ENCODE measurements around the gene TNS1.

The TNS1 gene

DNA sequence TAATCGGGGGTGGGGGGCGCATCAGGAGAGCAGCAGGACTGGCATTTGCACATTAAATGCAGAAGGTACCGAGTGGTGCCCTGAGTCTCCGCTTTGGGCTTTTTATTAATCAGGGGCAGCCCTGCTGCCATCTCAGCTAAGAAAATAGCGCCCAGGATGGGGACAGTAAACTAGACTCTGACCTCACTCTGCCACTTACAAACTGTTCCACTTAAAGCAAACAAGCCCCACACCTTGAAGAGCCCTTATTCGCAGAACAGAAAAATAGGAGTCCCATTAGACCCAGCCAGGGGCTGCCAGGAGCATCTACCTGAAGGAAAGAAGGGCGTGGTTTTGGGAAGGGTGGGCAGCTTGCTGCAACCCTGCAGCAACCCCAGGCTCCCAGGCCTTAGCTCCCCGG lies 165.3 kb downstream of the TNS1 start:
- H3K36me3 ChIP-seq (ENCODE audit: insufficient read depth, low read length): peaks cover 35% of the 10 kb centered on the region
- no peaks in the 10 kb centered on the region for H3K9me3 ChIP-seq (ENCODE audit: low read depth, low read length)
- H3K4me3 ChIP-seq: no peak overlapping the region
- no peak overlapping the region for H3K9ac ChIP-seq (ENCODE audit: insufficient read length)
- TF ChIP-seq POLR2AphosphoS5 (IDR thresholded peaks at IDR 0.05; ENCODE audit: borderline replicate concordance, low read depth, low read length) (no peak), EZH2 (IDR thresholded peaks at IDR 0.05) (no peak), FOXP2 (optimal IDR thresholded peaks at IDR 0.05; ENCODE audit: control extremely low read depth, extremely low read length, insufficient read depth) (no peak)
- no peak for DNase-seq (ENCODE audit: low read depth, low spot score)
- peak overlapping the region; percentile 21; the same call in 1 of the 2 replicates for H3K27ac ChIP-seq

- peak overlapping the region; percentile 21 for H3K27ac ChIP-seq
- DNase-seq (ENCODE audit: low read depth, low spot score): no peak
- no peak overlapping the region for H3K4me3 ChIP-seq
- H3K9ac ChIP-seq (ENCODE audit: insufficient read length): no peak overlapping the region
- TF ChIP-seq EZH2 (IDR thresholded peaks at IDR 0.05): no peak
- no peaks in the 10 kb centered on the region for H3K9me3 ChIP-seq (ENCODE audit: low read depth, low read length)
- peaks cover 36% of the 10 kb centered on the region for H3K36me3 ChIP-seq (ENCODE audit: insufficient read depth, low read length)
These were observed 165.8 kb downstream of the TNS1 start for GRCh38 chr2:217836901-217837491.

- no peaks in the 10 kb centered on the region for H3K9me3 ChIP-seq (ENCODE audit: low read depth, low read length)
- no peak overlapping the region for H3K9ac ChIP-seq (ENCODE audit: insufficient read length)
- DNase-seq (ENCODE audit: low read depth, low spot score): peak; percentile 16
- H3K27ac ChIP-seq: peak overlapping the region; percentile 21
- no peak overlapping the region for H3K4me3 ChIP-seq
- TF ChIP-seq FOXP2 (optimal IDR thresholded peaks at IDR 0.05; ENCODE audit: control extremely low read depth, extremely low read length, insufficient read depth) (no peak), POLR2AphosphoS5 (IDR thresholded peaks at IDR 0.05; ENCODE audit: borderline replicate concordance, low read depth, low read length) (no peak), EZH2 (IDR thresholded peaks at IDR 0.05) (no peak)
- peaks cover 40% of the 10 kb centered on the region for H3K36me3 ChIP-seq (ENCODE audit: insufficient read depth, low read length)
These were observed 166.6 kb downstream of the TNS1 start for GRCh38 chr2:217835931-217836891.

DNA sequence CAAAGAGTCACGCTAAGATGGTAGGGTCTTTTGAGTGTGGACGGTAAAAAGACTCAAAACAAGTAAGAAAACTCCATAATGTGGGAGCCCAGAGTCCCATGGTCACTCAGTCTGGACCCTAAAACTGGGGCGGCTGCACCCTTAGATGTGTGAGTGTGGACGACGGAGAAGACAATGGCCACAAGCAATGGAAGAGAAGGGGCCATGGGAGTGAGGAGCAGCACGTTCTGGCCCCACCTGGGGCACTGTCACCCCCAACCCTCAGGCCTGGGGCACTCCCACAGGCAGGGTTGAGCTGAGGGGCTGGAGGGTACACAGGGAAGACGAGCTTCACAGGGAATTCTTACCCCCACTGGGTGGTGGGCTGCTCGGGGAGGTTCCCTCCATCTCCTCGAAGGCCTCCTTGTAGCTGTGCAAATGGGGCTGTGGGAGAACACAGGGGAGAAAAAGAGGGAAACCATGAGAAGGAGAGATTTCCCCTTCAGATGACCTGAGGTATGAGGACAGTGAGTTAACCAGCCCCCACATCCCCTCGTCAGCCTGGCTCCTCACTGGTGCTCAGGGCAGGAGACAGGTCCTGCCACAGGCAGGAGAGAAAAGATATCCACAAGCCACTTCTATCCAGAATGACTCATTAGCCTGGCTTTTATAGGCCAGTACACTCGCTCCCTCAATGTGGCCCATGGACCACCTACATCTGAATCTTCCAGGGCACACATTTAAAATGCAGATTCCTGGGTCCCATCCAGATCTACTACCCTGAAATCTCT lies 167.9 kb downstream of the TNS1 start:
- Histone ChIP-seq H3K9me3 (ENCODE audit: low read depth, low read length) (no peaks in the 10 kb centered on the region), H3K27ac (no peak overlapping the region), H3K9ac (ENCODE audit: insufficient read length) (no peak overlapping the region), H3K36me3 (ENCODE audit: insufficient read depth, low read length) (peaks cover 51% of the 10 kb centered on the region), H3K4me3 (no peak overlapping the region)
- TF ChIP-seq FOXP2 (optimal IDR thresholded peaks at IDR 0.05; ENCODE audit: control extremely low read depth, extremely low read length, insufficient read depth): no peak
- no peak for TF ChIP-seq EZH2 (IDR thresholded peaks at IDR 0.05)
- TF ChIP-seq POLR2AphosphoS5 (IDR thresholded peaks at IDR 0.05; ENCODE audit: borderline replicate concordance, low read depth, low read length): no peak
- DNase-seq (ENCODE audit: low read depth, low spot score): no peak

DNA sequence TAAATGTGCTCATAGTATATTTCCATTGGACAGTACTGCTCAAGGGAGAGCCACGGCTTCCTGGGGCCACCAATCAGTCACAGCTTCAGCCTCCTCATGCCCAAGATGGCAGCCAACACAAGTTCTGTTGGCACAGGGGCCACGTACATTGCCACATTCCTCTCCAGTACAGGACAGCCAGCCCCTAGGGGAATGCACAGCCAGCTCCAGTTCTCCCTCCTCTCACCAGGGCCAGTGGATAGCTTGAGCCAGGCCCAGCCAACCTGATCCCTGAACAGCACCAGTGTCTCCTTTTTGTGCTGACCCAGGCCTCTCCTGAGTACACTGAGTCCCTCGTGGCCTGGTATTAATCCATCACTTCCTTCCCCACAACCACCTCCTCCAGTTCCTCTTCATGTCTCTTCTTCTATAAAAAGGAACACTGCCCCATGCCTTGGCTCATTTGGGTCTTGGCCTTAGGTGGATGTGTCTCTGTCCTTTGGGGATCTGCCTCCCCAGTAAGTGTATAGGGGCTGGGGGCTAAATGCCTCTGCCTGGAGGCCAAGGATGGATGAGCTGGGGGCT lies 168.7 kb downstream of the TNS1 start:
- no peak overlapping the region for H3K9ac ChIP-seq (ENCODE audit: insufficient read length)
- no peak for DNase-seq (ENCODE audit: low read depth, low spot score)
- H3K36me3 ChIP-seq (ENCODE audit: insufficient read depth, low read length): peaks cover 58% of the 10 kb centered on the region

DNA sequence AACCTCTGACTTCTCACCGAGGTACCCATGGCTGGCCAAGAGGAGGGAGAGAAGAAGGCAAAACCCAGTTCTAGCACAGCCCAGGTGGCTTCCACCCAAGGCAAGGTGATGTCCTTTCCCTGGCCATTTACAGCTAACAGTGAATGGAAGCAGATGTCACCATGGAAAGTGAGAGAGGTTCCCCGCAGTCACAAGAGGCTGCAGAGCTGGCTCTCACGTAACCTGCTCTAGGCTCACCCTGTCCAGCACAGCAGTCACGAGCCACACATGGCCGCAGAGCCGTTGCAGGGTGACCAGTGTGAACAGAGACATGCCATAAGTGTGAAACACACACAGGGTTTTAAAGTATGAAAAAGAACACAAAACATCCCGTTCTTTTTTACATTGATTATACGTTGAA lies 169.4 kb downstream of the TNS1 start:
- TF ChIP-seq EZH2 (IDR thresholded peaks at IDR 0.05): no peak
- no peak for TF ChIP-seq POLR2AphosphoS5 (IDR thresholded peaks at IDR 0.05; ENCODE audit: borderline replicate concordance, low read depth, low read length)
- TF ChIP-seq FOXP2 (optimal IDR thresholded peaks at IDR 0.05; ENCODE audit: control extremely low read depth, extremely low read length, insufficient read depth): no peak
- Histone ChIP-seq H3K36me3 (ENCODE audit: insufficient read depth, low read length) (peaks cover 58% of the 10 kb centered on the region), H3K27ac (no peak overlapping the region), H3K9me3 (ENCODE audit: low read depth, low read length) (no peaks in the 10 kb centered on the region), H3K9ac (ENCODE audit: insufficient read length) (no peak overlapping the region), H3K4me3 (no peak overlapping the region)
- no peak for DNase-seq (ENCODE audit: low read depth, low spot score)

More for the DNA sequence above, 168.7 kb downstream of the TNS1 start:
- H3K4me3 ChIP-seq: no peak overlapping the region
- no peaks in the 10 kb centered on the region for H3K9me3 ChIP-seq (ENCODE audit: low read depth, low read length)
- TF ChIP-seq POLR2AphosphoS5 (IDR thresholded peaks at IDR 0.05; ENCODE audit: borderline replicate concordance, low read depth, low read length) (no peak), EZH2 (IDR thresholded peaks at IDR 0.05) (no peak), FOXP2 (optimal IDR thresholded peaks at IDR 0.05; ENCODE audit: control extremely low read depth, extremely low read length, insufficient read depth) (no peak)
- no peak overlapping the region for H3K27ac ChIP-seq

DNA sequence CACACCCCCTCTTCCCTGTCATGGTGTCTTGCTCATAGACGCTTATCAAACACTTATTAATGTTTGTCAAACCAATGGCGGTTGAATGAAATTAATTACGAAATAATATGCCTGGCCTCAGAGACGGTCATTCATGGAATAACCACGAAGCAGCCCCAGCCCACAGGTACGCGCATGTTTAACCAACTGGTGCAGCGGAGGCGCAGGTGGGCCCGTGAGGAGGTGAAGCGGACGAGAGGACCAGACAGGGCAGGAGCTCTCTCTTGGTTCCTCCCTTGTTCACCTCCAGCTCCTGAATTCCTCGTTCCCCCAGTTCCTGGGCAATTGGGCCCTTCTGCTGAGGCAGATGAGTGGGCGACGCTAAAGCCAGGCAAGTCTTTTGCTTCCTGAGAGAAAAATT lies 169.8 kb downstream of the TNS1 start:
- Histone ChIP-seq H3K9me3 (ENCODE audit: low read depth, low read length) (no peaks in the 10 kb centered on the region), H3K36me3 (ENCODE audit: insufficient read depth, low read length) (peaks cover 58% of the 10 kb centered on the region), H3K4me3 (no peak overlapping the region), H3K27ac (no peak overlapping the region), H3K9ac (ENCODE audit: insufficient read length) (no peak overlapping the region)
- TF ChIP-seq FOXP2 (optimal IDR thresholded peaks at IDR 0.05; ENCODE audit: control extremely low read depth, extremely low read length, insufficient read depth) (no peak), POLR2AphosphoS5 (IDR thresholded peaks at IDR 0.05; ENCODE audit: borderline replicate concordance, low read depth, low read length) (no peak), EZH2 (IDR thresholded peaks at IDR 0.05) (no peak)
- DNase-seq (ENCODE audit: low read depth, low spot score): no peak

DNA sequence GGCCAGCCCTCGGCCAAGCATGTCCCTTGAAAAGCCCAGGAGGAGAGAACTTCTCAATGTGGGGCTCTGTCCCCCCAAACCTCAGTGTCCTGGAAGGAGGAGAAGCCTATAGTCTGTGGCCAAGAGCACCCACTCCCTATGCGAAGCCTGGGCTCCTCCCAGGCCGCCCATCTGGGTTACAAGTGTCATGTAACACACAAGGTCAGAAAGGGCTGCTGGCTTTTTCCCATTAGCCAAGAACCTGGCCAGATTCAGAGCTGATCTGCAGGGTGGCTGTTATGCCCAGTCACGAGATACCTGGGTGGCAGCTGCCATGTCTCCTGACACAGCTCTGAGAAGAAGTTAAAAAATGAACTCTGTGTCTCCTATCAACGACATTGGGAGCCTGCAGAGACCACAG lies 170.7 kb downstream of the TNS1 start:
- TF ChIP-seq POLR2AphosphoS5 (IDR thresholded peaks at IDR 0.05; ENCODE audit: borderline replicate concordance, low read depth, low read length): no peak
- TF ChIP-seq EZH2 (IDR thresholded peaks at IDR 0.05): no peak
- no peak for TF ChIP-seq FOXP2 (optimal IDR thresholded peaks at IDR 0.05; ENCODE audit: control extremely low read depth, extremely low read length, insufficient read depth)
- Histone ChIP-seq H3K36me3 (ENCODE audit: insufficient read depth, low read length) (peaks cover 58% of the 10 kb centered on the region), H3K27ac (no peak overlapping the region), H3K9ac (ENCODE audit: insufficient read length) (no peak overlapping the region), H3K9me3 (ENCODE audit: low read depth, low read length) (no peaks in the 10 kb centered on the region), H3K4me3 (no peak overlapping the region)
- no peak for DNase-seq (ENCODE audit: low read depth, low spot score)

All from SK-N-MC (cell line).